ENCODE measurements around the gene CORO7.

Gene CORO7

DNA sequence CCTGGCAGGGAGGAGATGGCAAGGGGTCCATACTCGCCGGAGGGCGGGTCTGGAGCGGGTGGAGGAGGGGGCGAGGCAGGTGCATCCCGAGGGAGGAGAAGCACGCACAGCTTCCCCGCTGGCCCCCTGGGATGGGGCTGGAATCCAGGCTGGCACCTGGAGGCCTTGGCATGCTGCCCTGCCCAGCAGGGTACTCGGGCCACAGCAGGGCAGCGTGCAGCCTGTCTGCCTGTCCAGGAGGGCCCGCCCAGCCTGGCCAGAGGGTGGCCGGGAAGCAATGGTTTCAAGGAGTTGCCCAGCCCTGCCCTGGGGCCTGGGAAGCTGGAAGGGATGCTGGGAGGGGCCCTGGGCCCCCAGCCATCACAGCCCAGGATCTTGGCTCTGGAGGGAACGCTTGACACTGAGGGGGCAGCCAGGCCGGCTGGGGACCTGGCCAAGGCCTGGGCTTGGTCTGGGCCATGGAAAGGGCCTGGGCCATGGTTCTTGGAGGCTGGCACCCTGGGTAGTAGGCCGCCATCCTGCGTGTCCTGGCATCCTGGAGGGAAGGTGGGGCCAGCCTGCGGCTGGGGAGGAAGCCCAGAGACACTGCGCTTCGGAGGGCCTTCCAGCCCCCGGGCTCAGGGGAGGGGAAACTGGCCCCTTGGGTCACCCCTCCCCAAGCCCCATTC lies 99.4 kb downstream of the CORO7 start:
- in situ Hi-C loops (cut with MboI; ENCODE audit: low sequenced_read_pairs, unreplicated experiment) = no loop called here
- DNase-seq (ENCODE audit: low spot score) = no peak
- TF ChIP-seq, protein P1, sequence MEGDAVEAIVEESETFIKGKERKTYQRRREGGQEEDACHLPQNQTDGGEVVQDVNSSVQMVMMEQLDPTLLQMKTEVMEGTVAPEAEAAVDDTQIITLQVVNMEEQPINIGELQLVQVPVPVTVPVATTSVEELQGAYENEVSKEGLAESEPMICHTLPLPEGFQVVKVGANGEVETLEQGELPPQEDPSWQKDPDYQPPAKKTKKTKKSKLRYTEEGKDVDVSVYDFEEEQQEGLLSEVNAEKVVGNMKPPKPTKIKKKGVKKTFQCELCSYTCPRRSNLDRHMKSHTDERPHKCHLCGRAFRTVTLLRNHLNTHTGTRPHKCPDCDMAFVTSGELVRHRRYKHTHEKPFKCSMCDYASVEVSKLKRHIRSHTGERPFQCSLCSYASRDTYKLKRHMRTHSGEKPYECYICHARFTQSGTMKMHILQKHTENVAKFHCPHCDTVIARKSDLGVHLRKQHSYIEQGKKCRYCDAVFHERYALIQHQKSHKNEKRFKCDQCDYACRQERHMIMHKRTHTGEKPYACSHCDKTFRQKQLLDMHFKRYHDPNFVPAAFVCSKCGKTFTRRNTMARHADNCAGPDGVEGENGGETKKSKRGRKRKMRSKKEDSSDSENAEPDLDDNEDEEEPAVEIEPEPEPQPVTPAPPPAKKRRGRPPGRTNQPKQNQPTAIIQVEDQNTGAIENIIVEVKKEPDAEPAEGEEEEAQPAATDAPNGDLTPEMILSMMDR (IDR thresholded peaks at IDR 0.05; ENCODE audit: borderline replicate concordance, control extremely low read depth, extremely low read depth, insufficient read depth, missing control alignments) = no peak

DNA sequence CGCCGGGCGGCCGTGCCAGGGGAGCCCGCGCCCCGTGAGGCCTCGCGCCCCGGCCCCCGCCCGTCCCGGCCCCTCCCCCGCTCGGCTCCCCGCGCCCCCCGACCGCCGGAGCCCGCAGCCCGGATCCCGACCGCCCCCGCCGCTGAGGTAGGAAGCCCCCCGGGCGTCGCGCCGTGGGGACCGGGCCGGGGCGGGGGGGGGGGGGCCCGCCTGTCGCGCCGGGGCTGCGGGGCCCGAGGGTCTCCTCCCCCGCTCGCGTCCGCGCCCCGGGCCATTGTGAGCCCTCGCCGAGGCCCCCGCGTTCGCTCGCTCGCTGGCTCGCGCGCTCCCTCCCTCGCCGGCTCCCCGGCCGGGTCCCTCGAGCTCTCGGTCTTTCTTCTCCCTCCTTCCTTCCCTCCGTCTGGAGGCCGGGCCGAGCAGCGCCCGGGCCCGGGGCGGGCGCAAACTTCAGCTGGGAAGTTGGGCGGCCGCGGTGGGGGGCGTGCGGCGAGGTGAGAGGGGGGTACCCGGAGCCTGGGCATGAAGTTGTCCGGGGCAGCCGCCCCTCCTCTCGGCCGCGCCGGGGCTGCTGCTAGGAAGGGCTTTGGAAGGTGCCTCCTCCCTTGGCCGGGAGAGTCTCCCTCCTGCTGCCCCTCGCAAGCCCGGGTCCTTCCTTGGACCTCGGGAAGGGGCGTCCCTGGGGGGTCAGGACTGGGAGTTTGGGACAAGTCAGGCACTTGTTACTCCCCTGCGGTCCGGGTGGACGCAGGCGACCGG lies 100.1 kb downstream of the CORO7 start:
- in situ Hi-C loops (cut with MboI; ENCODE audit: low sequenced_read_pairs, unreplicated experiment) = no loop called here
- no peak for DNase-seq (ENCODE audit: low spot score)
- TF ChIP-seq, protein P1 (IDR thresholded peaks at IDR 0.05; ENCODE audit: borderline replicate concordance, control extremely low read depth, extremely low read depth, insufficient read depth, missing control alignments) = no peak

DNA sequence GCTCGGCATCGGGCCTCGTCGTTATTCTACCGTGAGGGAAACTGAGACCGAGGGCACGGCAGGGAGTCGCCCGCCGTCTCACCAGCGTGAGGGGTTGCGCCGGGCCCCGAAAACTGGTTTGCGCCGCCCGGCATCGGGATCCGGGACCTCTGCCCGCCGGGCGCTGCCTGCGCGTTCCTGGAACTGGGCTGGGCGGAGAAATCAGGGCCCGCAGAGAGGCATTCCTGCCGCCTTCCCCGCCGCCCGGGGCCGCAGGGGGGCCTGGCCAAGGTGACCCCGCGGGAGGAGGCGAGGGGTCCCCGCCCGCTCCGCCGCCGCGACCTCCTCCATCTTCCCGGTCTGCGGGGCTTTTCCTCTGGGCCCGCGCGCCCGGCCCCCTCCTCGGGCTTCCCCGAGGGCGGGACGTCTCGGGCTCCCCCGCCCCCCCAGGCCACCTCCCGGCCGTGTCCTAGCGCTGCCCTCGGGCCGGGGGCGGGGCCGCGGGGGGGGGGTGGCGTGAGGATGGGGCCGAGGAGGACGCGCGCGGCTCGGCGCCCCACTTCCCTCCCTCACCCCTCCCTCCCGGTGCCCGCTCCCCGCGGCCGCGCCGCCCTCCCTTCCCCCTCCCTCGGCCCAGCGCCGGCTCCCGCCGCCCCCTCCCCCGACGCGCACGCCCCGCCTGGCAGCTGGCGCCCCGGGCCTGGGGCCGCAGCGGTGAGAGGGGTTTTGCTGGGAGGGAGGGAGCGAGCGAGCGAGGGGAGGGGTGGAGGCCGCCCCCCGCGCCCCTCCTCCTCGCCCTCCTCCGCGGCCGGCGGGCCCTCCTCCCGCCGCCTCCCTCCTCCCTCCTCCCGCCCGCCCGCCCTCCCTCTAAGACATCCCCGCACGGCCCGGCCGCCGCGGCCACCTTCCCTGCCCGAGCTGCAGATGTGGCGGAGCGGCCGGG lies 100.9 kb downstream of the CORO7 start, which contains the start of gene GLIS2:
GLIS2 (plus strand) TSS at position 882 of the 922 bp plus-strand sequence. CDS start 16,214 bp downstream, outside the sequence.
- in situ Hi-C loops (cut with MboI; ENCODE audit: low sequenced_read_pairs, unreplicated experiment) = no loop called here
- TF ChIP-seq, protein P1 (IDR thresholded peaks at IDR 0.05; ENCODE audit: borderline replicate concordance, control extremely low read depth, extremely low read depth, insufficient read depth, missing control alignments) = no peak
- DNase-seq (ENCODE audit: low spot score) = peak; percentile 78

DNA sequence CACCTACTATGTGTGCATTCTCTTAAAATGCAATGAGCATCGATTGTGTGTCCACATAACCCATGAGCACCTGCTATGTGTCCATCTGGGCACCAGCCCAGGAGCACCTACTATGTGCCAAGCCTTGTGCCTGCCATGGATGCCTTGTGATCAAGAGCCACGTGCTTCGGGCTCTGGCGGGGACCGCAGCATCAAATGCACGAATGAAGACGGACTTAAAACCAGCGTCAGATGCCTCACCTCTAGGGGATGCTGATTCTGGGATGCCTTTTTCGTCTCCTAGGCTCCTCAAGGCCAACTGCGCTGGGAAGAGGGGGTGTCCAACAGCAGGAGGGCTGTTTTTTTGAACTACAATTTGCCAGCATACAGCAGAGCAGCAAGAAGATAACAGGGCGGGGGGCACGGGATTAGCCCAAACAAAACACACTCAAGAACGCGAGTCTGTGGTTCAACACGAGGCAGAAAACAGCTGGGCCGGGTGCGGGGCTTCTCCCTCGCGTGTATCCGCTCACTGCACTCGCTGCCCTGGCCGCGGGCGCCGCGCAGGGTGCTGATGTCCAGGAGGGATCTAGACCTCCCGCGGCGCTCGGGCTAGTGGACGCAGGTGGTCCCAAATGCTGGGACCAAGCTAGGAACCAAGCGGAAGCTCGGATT lies 101.7 kb downstream of the CORO7 start:
- in situ Hi-C loops (cut with MboI; ENCODE audit: low sequenced_read_pairs, unreplicated experiment) = no loop called here
- TF ChIP-seq, protein P1 (IDR thresholded peaks at IDR 0.05; ENCODE audit: borderline replicate concordance, control extremely low read depth, extremely low read depth, insufficient read depth, missing control alignments) = no peak
- no peak for DNase-seq (ENCODE audit: low spot score)

DNA sequence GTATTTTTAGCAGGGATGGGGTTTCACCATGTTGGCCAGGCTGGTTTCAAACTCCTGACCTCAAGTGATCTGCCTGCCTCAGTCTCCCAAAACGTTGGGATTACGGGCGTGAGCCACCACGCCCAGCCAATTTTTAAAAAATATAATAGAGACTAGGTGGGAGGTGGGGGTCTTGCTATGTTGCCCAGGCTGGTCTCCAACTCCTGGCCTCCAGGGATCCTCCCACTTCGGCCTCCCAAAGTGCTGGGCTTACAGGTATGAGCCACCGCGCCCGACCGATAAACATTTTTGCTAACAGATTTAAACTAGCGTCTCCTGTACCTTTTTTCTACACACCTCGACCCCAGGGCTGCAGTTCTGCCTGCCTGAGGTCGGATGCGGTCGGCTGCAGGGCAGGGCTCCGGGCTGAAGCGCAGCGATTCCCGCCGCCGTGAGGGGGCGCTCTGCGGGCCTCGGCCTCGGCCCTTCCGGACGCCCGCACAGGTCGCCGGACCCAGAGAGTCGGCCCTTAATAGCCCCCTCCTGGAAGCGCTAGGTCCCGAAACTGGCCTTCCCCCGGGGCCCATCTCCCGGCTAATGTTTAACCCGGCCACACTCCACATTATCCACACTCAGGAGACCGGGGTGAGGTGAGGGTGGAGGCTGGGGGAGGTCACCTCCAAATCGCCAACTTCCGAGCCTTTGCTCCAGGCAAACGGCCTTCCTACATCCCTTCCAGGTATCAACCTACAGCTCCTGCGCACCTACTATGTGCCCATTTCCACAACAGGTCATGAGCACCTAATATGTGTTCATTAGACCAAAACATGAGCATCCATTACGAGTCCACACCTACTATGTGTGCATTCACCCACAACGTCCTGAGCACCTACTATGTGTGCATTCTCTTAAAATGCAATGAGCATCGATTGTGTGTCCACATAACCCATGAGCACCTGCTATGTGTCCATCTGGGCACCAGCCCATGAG lies 102.5 kb downstream of the CORO7 start:
- in situ Hi-C loops (cut with MboI; ENCODE audit: low sequenced_read_pairs, unreplicated experiment) = no loop called here
- DNase-seq (ENCODE audit: low spot score) = peak; percentile 79
- TF ChIP-seq, protein P1 (IDR thresholded peaks at IDR 0.05; ENCODE audit: borderline replicate concordance, control extremely low read depth, extremely low read depth, insufficient read depth, missing control alignments) = peak; percentile 76

Measured in GM13976 (cell line).